ENCODE measurements around the gene CTNNB1. TPM values are rescaled to one million over a fixed set of nuclear protein-coding genes. Genes with fewer than 3 reads are reported as not detected.

CTNNB1 gene
- total RNA-seq, 4 donors from 2014 or later = 433 to 546 (median 509) TPM

GRCh38 chr3:41204369-41204768 lies 5.1 kb downstream of the CTNNB1 start:
- no peak for TF ChIP-seq POLR2A (IDR thresholded peaks at IDR 0.05)
- TF ChIP-seq CTCF (IDR thresholded peaks at IDR 0.05) = no peak
- Histone ChIP-seq H3K4me1 (peaks cover 0 to 74% (median 24%) of the 10 kb centered on the region in 4 donors), H3K9me3 (no peaks in the 10 kb centered on the region), H3K27ac (no peak overlapping the region), H3K4me3 (no peak overlapping the region), H3K27me3 (no peaks in the 10 kb centered on the region), H3K36me3 (no peaks in the 10 kb centered on the region)
- DNase-seq = no peak

- H3K4me1 ChIP-seq = peaks cover 0 to 78% (median 24%) of the 10 kb centered on the region in 4 donors
- no peak overlapping the region for H3K27ac ChIP-seq
- no peak for TF ChIP-seq CTCF (IDR thresholded peaks at IDR 0.05)
- no peak for TF ChIP-seq POLR2A (IDR thresholded peaks at IDR 0.05)
- no peak for DNase-seq
- H3K9me3 ChIP-seq = no peaks in the 10 kb centered on the region
- H3K36me3 ChIP-seq = no peaks in the 10 kb centered on the region
- H3K4me3 ChIP-seq = no peak overlapping the region
- H3K27me3 ChIP-seq = no peaks in the 10 kb centered on the region
These were observed 6.3 kb downstream of the CTNNB1 start for GRCh38 chr3:41205591-41205990.

- H3K27me3 ChIP-seq = no peaks in the 10 kb centered on the region
- TF ChIP-seq POLR2A (IDR thresholded peaks at IDR 0.05) = no peak
- no peak for TF ChIP-seq CTCF (IDR thresholded peaks at IDR 0.05)
- H3K4me1 ChIP-seq = peaks cover 0 to 71% (median 21%) of the 10 kb centered on the region in 4 donors
- no peak overlapping the region for H3K27ac ChIP-seq
- H3K36me3 ChIP-seq = no peaks in the 10 kb centered on the region
- H3K9me3 ChIP-seq = no peaks in the 10 kb centered on the region
- DNase-seq = no peak
- H3K4me3 ChIP-seq = no peak overlapping the region
These were observed 8.1 kb downstream of the CTNNB1 start for GRCh38 chr3:41207355-41207754.

GRCh38 chr3:41208507-41209220 lies 9.4 kb downstream of the CTNNB1 start:
- Histone ChIP-seq H3K4me1 (peaks cover 0 to 74% (median 18%) of the 10 kb centered on the region in 4 donors), H3K36me3 (no peaks in the 10 kb centered on the region), H3K27me3 (no peaks in the 10 kb centered on the region), H3K9me3 (no peaks in the 10 kb centered on the region), H3K27ac (no peak overlapping the region), H3K4me3 (no peak overlapping the region)
- DNase-seq = no peak
- TF ChIP-seq CTCF (IDR thresholded peaks at IDR 0.05) (no peak), POLR2A (IDR thresholded peaks at IDR 0.05) (no peak)

GRCh38 chr3:41209646-41210045 lies 10.3 kb downstream of the CTNNB1 start:
- Histone ChIP-seq H3K27me3 (no peaks in the 10 kb centered on the region), H3K36me3 (no peaks in the 10 kb centered on the region), H3K27ac (no peak overlapping the region), H3K4me1 (peaks cover 0 to 74% (median 14%) of the 10 kb centered on the region in 4 donors), H3K9me3 (no peaks in the 10 kb centered on the region), H3K4me3 (no peak overlapping the region)
- DNase-seq = no peak
- TF ChIP-seq CTCF (IDR thresholded peaks at IDR 0.05) (no peak), POLR2A (IDR thresholded peaks at IDR 0.05) (no peak)

All from Peyer's patch (tissue), 4 donors.